ENCODE data around the gene HIGD1B.

DNA sequence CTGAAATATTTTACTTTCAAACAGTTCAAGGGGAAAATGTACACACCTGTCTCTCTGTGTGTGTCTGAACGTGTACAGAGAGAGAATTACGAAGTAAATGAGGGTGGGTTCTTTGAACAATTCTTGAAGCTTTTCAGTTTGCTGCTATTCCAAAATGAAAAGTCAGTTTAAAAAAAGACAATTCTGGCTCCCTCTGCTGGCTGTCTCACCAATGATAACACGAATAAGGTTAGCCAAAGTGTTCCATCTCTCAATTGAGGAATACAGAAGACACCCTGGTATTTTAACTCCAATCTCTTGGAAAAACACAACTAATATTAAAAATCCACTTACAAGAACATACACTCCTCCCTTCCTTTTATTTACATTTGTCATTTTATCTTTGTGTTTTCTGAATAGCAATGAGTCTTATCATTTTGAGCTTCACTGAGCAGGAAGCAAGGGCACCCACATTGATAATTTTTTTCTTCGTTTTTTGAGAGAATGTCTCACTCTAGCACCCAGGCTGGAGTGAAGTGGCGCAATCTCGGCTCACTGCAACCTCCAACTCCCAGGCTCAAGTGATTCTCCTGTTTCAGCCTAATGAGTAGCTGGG, 31.0 kb downstream of the HIGD1B start:
- no peak for TF ChIP-seq POLR2A (IDR thresholded peaks at IDR 0.05; ENCODE audit: low read depth, low read length)
- no peak for TF ChIP-seq POLR2AphosphoS5 (IDR thresholded peaks at IDR 0.05; ENCODE audit: low read depth, low read length)
- TF ChIP-seq TAF1 (IDR thresholded peaks at IDR 0.05; ENCODE audit: borderline replicate concordance, low read depth, low read length): no peak
